Kidney epithelial cell (primary cell): ENCODE measurements around the gene PDZD8. TPM values are rescaled to one million over a fixed set of nuclear protein-coding genes. Genes with fewer than 3 reads are reported as not detected.

Experiments
- DNase-seq: peaks from one replicate; pipeline ENCODE4 v3.0.0-alpha.2; 2010; ENCODE audit warnings: low read depth
- H3K27me3 ChIP-seq: 2 replicates; pipeline ENCODE4 v1.6.0; 2011; ENCODE audit warnings: low read length; ENCODE audit not compliant: control insufficient read depth, insufficient read depth
- H3K36me3 ChIP-seq: 2 replicates; pipeline ENCODE4 v1.5.1; 2011; ENCODE audit warnings: low read length; ENCODE audit not compliant: control insufficient read depth, insufficient read depth
- H3K4me3 ChIP-seq: 2 replicates; pipeline ENCODE4 v1.5.1; 2011; ENCODE audit warnings: low read depth, mild to moderate bottlenecking, control low read depth, low read length
- CTCF ChIP-seq: IDR thresholded peaks from 2 replicates; pipeline ENCODE4 v1.5.1; 2011; ENCODE audit warnings: mild to moderate bottlenecking, moderate library complexity, low read length, control low read depth, inconsistent platforms; ENCODE audit not compliant: insufficient read depth, poor library complexity, severe bottlenecking
- total RNA-seq: library from RNA; depleted of rRNA; stranded (reverse); fragments of >200 nt; gene quantifications from 2 replicates; pipeline ENCODE4 v1.2.3, GENCODE V29; 2015

Gene PDZD8
- total RNA-seq, 1 donor from 2014 or later, result 84.7 TPM

GRCh38 chr10:117228210-117228609 lies 147.0 kb downstream of the PDZD8 start:
- DNase-seq, result no peak
- Histone ChIP-seq H3K27me3 (peaks cover 11% of the 10 kb centered on the region), H3K36me3 (no peaks in the 10 kb centered on the region), H3K4me3 (no peak overlapping the region)
- no peak for TF ChIP-seq CTCF

Other genes with a start within 250 kb of the PDZD8 start
- gene VAX1, start 237.2 kb downstream of the PDZD8 start, total RNA-seq, result 0.08 TPM in 1 of 2 replicates, not detected in the other
- not detected in 2 replicates for gene KCNK18, start 178.0 kb downstream of the PDZD8 start, total RNA-seq
- gene SLC18A2, start 134.3 kb downstream of the PDZD8 start, total RNA-seq, result 0.75 and 1.5 TPM in 2 replicates
- gene EMX2, start 167.3 kb upstream of the PDZD8 start, total RNA-seq, result 4.1 and 6.1 TPM in 2 replicates